Neuron (in vitro differentiated cells): Measurements from ENCODE around the gene SYNJ2BP.
"Not testable (repeated sequence)": the region's sequence is repeated elsewhere in the genome, so short reads cannot be mapped to it uniquely, and the experiment has no call there.

Source experiments
- H2AFZ ChIP-seq: one replicate; pipeline ENCODE4 v1.6.1; 2013; ENCODE audit warnings: low read depth, mild to moderate bottlenecking, inconsistent platforms, low read length, moderate library complexity
- H3K27me3 ChIP-seq: one replicate; pipeline ENCODE4 v1.6.1; 2013; ENCODE audit warnings: low read length; ENCODE audit not compliant: insufficient read depth
- H3K36me3 ChIP-seq: one replicate; pipeline ENCODE4 v1.6.1; 2013; ENCODE audit warnings: low read length; ENCODE audit not compliant: insufficient read depth
- H3K4me1 ChIP-seq: one replicate; pipeline ENCODE4 v1.6.1; 2013; ENCODE audit warnings: low read length; ENCODE audit not compliant: insufficient read depth
- H3K4me3 ChIP-seq: 2 replicates; pipeline ENCODE4 v1.5.1; 2013; ENCODE audit warnings: mild to moderate bottlenecking, low read length, moderate library complexity
- H3K9me3 ChIP-seq: one replicate; pipeline ENCODE4 v1.6.1; 2013; ENCODE audit warnings: low read length

Gene SYNJ2BP, protein sequence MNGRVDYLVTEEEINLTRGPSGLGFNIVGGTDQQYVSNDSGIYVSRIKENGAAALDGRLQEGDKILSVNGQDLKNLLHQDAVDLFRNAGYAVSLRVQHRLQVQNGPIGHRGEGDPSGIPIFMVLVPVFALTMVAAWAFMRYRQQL

DNA sequence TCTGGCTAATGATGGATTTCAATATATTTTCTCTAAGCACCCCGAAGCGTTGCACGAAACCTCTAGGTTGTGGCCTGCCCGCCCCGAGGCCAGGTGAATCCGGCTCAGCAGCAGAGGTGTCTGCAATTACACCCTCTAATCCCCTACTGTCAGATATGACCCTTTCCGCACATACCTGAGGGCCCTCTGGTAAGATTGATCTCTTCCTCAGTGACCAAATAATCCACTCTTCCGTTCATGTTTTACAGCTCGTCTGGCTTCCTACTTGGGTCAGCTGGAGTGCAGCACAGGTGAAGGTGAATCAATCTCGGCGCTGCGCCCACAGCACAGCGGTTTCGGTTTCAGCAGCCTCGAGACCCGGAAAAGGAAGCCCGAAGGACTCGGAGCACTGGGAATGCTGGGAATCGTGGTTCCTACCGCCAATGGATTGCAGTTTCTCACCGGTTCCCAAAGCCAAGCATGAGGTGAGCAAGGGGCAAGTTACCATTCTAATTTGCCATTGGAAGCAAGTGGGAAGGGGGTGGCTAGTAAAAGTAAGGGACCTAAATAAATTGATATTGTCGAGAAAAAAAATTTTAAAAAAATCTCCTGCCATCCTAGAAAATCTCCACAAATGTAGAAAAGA is at the start of gene SYNJ2BP:
TSS of gene SYNJ2BP (minus strand) at position 366 of the 625 bp plus-strand sequence. CDS start at position 239, 127 bp downstream.
- Histone ChIP-seq H3K4me3 (peak within 1 kb of the TSS; percentile 71), H3K4me1 (peaks cover 24% of the 10 kb centered on the region), H3K27me3 (no peaks in the 10 kb centered on the region), H3K9me3 (no peaks in the 10 kb centered on the region), H3K36me3 (peaks cover 9% of the 10 kb centered on the region), H2AFZ (peak within 1 kb of the TSS; percentile 38)

DNA sequence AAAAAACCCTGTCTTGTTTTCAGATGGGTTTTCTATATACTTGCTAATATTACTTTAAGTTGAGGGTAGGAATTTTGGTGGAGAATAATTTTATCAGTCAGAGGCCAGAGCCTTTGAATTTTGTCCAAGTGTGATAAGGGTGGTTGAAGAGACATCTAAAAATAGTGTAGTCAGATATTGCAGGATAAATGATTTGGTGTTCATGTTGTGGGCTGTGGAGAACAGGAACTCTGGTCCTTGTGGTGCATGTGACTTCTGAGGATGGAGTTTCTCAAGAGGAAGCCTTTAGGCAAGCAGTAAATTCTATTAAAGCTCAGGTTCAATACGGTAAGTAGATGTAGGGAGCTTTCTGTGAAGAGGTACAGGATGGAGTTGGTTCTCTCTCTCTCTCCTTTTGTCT is 37.8 kb upstream of the SYNJ2BP start:
- no peak overlapping the region for H2AFZ ChIP-seq
- no peaks in the 10 kb centered on the region for H3K9me3 ChIP-seq
- peaks cover 6% of the 10 kb centered on the region for H3K4me1 ChIP-seq
- no peak overlapping the region for H3K4me3 ChIP-seq
- H3K27me3 ChIP-seq = no peaks in the 10 kb centered on the region
- no peaks in the 10 kb centered on the region for H3K36me3 ChIP-seq

DNA sequence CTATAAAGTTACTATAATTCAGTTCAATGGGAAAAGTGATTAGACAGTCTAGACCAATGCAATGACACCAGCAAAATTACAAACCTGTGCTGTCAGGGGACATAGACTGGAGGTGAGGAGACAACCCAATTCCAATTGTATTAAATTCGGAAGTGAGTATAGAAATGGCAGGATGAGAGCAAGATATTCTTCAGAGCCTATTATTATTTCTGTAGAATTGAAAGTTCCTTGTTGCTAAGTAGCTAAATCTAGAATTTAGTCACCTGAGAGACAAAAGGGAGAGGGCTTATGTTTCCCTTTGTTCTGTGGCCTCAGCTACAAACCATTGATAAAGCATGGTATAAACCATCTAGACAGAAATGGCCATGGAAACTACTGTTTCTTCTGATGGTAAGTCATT is 35.0 kb upstream of the SYNJ2BP start, which contains the start of gene ADAM21:
TSS of gene ADAM21 (plus strand) at position 301 of the 400 bp plus-strand sequence. CDS start 5,326 bp downstream, outside the sequence.
- no peaks in the 10 kb centered on the region for H3K36me3 ChIP-seq
- H3K27me3 ChIP-seq = no peaks in the 10 kb centered on the region
- H3K9me3 ChIP-seq = no peaks in the 10 kb centered on the region

DNA sequence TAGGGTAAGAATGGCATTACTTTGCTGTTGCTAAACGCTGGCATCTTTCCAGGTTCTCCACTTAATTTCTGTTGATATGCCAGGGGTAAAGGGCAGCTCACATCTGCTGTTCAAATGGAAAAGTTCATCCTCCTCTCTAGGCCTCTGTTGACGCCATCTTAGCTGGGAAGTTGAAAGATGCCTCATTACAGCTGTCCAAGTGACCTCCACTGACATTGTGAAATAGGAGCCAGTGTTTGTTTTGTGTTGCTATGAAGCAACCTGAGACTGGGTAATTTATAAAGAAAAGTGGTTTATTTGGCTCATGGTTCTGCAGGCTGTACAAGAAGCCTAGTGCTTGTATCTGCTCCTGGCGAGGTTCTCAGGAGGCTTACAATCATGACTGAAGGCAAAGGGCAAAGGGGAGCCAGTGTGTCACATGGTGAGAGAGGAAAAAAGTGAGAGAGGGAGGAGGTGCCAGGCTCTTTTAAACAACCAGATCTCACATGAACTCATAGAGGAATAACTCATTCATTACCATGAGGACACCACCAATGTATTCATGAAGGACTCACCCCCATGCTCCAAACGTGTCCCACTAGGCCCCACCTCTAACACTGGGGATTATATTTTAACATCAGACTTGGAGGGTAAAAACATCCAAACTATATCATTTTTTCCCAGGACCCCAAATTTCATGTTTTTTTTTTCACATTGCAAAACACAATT is 31.9 kb upstream of the SYNJ2BP start:
- Histone ChIP-seq H3K27me3 (no peaks in the 10 kb centered on the region), H3K9me3 (peaks cover 12% of the 10 kb centered on the region), H3K4me3 (no peak overlapping the region), H2AFZ (no peak overlapping the region), H3K36me3 (no peaks in the 10 kb centered on the region), H3K4me1 (peaks cover 3% of the 10 kb centered on the region)

More for the DNA sequence above, 35.0 kb upstream of the SYNJ2BP start, which contains the start of gene ADAM21:
- peaks cover 3% of the 10 kb centered on the region for H3K4me1 ChIP-seq
- no peak within 1 kb of the TSS for H2AFZ ChIP-seq
- H3K4me3 ChIP-seq = no peak within 1 kb of the TSS

DNA sequence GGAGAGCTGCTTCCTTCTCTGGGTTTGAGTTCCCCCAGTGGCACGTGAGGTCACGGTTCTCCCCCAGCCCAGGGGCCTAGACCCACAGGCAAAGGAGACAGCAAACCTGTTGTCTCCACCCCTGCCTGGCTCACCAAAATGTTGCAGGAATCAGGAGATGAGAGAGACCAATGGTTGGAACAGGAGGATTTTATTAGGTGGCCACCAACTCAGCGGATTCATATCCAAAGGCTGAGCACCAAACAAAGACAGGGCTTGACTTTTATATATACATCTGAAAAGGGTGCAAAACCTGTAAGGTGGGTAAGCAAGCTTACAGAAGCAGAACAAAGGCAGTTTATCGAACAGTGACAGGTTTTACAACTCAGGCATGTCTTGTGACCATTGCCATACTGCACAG is 25.9 kb upstream of the SYNJ2BP start:
- Histone ChIP-seq H3K9me3 (peaks cover 20% of the 10 kb centered on the region), H2AFZ (no peak overlapping the region), H3K4me3 (no peak overlapping the region), H3K4me1 (no peaks in the 10 kb centered on the region), H3K27me3 (no peaks in the 10 kb centered on the region), H3K36me3 (no peaks in the 10 kb centered on the region)

DNA sequence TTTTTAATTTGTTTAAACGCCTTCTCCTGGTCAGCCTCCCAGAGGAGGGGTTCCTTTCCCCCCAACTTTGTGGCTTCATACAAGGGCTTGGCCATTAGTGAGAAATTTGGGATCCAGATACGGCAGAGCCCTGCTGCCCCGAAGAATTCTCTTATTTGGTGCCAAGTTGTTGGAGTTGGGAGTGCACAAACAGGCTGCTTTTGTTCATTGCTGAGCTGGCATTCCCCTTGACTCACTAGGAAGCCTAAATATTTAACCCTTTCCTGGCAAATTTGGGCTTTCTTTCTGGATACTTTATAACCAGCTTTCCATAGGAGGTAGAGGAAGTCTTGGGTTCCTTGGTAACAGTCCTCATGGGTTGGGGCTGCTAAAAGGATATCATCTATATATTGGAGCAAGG is 24.8 kb upstream of the SYNJ2BP start:
- Histone ChIP-seq H3K4me3 (no peak overlapping the region), H3K4me1 (no peaks in the 10 kb centered on the region), H3K9me3 (peaks cover 20% of the 10 kb centered on the region), H3K27me3 (no peaks in the 10 kb centered on the region), H2AFZ (no peak overlapping the region), H3K36me3 (no peaks in the 10 kb centered on the region)

DNA sequence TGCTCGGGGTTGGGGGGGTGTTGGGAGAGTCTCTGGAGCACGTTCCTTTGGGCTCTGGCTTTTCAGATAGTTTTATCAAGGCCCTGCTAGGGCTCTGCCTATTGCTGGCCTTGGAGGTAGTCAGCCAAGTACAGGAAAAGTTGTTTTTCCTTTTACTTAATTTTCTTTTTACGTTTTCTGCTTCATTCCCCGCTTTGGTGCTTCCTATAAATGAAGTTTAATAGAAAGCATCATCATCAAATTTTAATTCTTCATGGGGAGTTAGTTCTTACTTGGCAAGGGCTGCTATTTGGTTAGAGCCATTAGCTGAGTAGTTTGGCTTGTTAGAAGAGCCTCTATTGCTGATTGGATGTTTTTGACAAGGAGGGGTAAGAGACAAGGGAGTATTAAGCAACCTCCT is 20.0 kb upstream of the SYNJ2BP start:
- Histone ChIP-seq H3K9me3 (peaks cover 7% of the 10 kb centered on the region), H3K27me3 (no peaks in the 10 kb centered on the region), H2AFZ (no peak overlapping the region), H3K4me3 (no peak overlapping the region), H3K4me1 (no peaks in the 10 kb centered on the region), H3K36me3 (no peaks in the 10 kb centered on the region)

GRCh38 chr14:70426555-70426954 is 9.7 kb upstream of the SYNJ2BP start:
- H3K36me3 ChIP-seq, H2AFZ ChIP-seq, H3K4me3 ChIP-seq, H3K9me3 ChIP-seq, H3K4me1 ChIP-seq, H3K27me3 ChIP-seq: not testable (repeated sequence)

GRCh38 chr14:70425354-70425753 is 8.5 kb upstream of the SYNJ2BP start:
- H3K4me3 ChIP-seq = no peak overlapping the region

GRCh38 chr14:70422538-70422937 is 5.6 kb upstream of the SYNJ2BP start:
- H3K9me3 ChIP-seq = peaks cover 4% of the 10 kb centered on the region
- H2AFZ ChIP-seq = no peak overlapping the region
- H3K4me3 ChIP-seq = no peak overlapping the region
- no peaks in the 10 kb centered on the region for H3K27me3 ChIP-seq
- H3K36me3 ChIP-seq = no peaks in the 10 kb centered on the region
- peaks cover 13% of the 10 kb centered on the region for H3K4me1 ChIP-seq

More at GRCh38 chr14:70425354-70425753, 8.5 kb upstream of the SYNJ2BP start:
- peaks cover 3% of the 10 kb centered on the region for H3K4me1 ChIP-seq
- no peaks in the 10 kb centered on the region for H3K36me3 ChIP-seq
- H3K9me3 ChIP-seq = peaks cover 4% of the 10 kb centered on the region
- H3K27me3 ChIP-seq = no peaks in the 10 kb centered on the region
- H2AFZ ChIP-seq = no peak overlapping the region

- H2AFZ ChIP-seq, H3K27me3 ChIP-seq, H3K9me3 ChIP-seq, H3K36me3 ChIP-seq, H3K4me3 ChIP-seq: not testable (repeated sequence)
- peaks cover 24% of the 10 kb centered on the region for H3K4me1 ChIP-seq
Observed at GRCh38 chr14:70419270-70419931, 2.5 kb upstream of the SYNJ2BP start.

DNA sequence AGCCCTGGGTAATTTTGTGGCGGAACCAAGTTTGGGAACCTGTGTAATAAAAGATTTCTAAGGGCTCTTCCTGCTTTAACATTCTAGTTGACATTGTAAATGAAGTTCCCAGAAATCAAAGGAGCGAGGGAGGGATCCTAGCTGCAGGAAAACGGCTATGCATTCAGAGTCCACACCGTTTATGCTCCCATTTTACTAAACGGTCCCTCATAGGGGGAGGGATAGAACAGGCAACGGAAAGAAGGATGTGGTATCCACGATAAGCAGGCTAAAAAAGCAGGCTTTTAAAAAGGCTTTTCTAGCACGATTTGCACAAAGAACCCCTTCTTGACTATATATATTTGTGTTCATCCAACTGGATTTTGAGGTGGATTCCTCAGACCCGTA is 559 bp downstream of the SYNJ2BP start:
- H3K36me3 ChIP-seq = peaks cover 13% of the 10 kb centered on the region
- peaks cover 24% of the 10 kb centered on the region for H3K4me1 ChIP-seq
- H3K27me3 ChIP-seq = no peaks in the 10 kb centered on the region
- H3K9me3 ChIP-seq = no peaks in the 10 kb centered on the region
- peak overlapping the region; percentile 71 for H3K4me3 ChIP-seq
- peak overlapping the region; percentile 38 for H2AFZ ChIP-seq

DNA sequence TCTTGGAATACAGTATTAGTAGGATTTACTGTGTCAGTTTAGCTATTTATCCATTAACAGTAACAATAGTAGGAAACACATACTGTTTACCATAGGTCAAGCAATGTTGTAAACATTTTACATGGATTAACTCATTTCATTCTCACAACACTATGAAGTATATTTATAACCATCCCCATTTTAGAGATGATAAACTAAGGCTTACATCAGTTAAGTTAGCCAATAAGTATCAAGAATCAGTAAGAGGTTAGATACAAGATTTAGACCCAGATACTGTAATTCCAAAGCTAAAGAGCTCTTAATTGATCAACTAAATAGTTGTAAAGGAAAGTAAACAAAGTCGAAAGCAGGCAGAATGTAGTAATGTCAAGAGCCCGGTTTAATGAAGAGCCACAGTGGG is 1.1 kb downstream of the SYNJ2BP start:
- peaks cover 15% of the 10 kb centered on the region for H3K36me3 ChIP-seq
- no peaks in the 10 kb centered on the region for H3K9me3 ChIP-seq
- peaks cover 24% of the 10 kb centered on the region for H3K4me1 ChIP-seq
- no peaks in the 10 kb centered on the region for H3K27me3 ChIP-seq
- H3K4me3 ChIP-seq = peak overlapping the region; percentile 71
- H2AFZ ChIP-seq = no peak overlapping the region
